Rectal smooth muscle tissue (tissue), 1 donor: ENCODE results near the gene C6orf89.

ENCODE experiments used
- H3K27ac ChIP-seq: one replicate; pipeline ENCODE4 v1.7.0; 2013; ENCODE audit warnings: low read depth, low read length, inconsistent platforms
- H3K27me3 ChIP-seq: one replicate; pipeline ENCODE4 v1.7.0; 2013; ENCODE audit warnings: low read length; ENCODE audit not compliant: control insufficient read depth, insufficient read depth
- H3K36me3 ChIP-seq: one replicate; pipeline ENCODE4 v1.7.0; 2013; ENCODE audit warnings: low read length; ENCODE audit not compliant: control insufficient read depth, insufficient read depth
- H3K4me1 ChIP-seq: one replicate; pipeline ENCODE4 v1.7.0; 2013; ENCODE audit warnings: low read length; ENCODE audit not compliant: control insufficient read depth, insufficient read depth
- H3K4me3 ChIP-seq: one replicate; pipeline ENCODE4 v1.7.0; 2013; ENCODE audit warnings: low read length
- H3K9ac ChIP-seq: one replicate; pipeline ENCODE4 v1.7.0; 2013; ENCODE audit warnings: low read length

The C6orf89 gene

DNA sequence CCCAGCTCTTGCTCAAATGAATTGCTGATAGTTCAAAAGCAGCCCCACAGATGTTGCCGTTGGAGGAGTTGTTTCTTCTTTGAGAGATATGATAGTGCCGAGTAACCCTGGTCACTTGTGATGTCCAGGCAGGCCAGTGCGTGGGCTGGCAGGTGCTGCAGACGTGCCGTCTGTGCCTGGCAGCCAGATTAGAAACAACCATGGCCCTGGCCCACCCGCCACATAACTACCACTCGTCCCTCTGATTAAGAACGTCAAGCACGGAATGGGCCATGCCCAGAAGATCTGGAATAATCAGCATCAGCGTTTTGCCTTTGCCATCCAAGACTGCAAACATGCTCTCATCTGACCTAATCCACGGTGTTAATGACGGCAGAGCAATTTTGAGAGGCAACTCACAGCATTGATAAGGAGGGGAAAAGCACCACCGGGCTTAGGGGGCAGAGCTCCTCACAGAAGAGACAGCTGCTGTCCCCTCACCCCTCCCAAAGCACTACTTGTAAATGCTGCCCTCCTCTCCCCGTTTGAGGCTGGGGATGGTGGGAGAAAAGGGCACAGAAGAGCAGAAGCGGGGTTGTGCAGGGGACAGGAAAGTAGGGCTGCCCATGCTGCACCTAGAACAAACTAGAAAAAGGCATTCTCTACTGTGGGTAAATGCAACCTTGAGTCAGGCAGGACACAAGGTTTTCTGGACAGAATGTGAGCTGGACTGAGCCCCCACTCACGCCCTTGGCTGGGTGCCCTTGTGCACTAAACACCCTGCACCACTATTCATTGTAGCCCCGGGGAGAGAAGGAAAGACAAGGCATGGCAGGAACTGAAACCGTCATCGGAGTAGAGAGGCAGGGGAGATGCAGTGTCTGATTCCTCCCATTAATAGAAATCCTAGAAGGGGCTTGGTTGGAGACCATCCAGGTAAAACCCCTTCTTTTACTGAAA is 41.3 kb upstream of the C6orf89 start:
- H3K4me1 ChIP-seq: no peaks in the 10 kb centered on the region
- no peak overlapping the region for H3K27ac ChIP-seq
- H3K27me3 ChIP-seq: peaks cover 6% of the 10 kb centered on the region
- H3K9ac ChIP-seq: no peak overlapping the region
- no peak overlapping the region for H3K4me3 ChIP-seq
- H3K36me3 ChIP-seq: no peaks in the 10 kb centered on the region

DNA sequence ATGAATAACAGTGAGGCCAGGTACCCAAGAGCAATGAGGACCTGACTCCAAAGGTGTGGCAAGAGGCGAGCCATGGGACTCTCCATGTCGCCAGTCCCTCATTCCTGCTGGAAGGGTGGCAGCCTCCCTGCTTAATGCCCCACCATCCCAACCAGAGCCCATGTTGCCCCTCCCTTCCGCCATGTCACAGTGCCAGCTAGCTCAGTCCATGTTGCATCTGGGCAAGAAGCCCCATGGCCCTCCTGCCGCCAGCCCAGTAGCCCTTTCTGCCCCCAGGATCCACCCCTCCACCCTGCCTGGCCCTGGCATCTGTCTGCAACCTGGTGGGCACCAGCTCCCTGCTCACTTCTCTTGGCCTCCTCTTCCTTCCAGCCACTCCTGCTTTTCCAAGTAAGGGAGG is 40.5 kb upstream of the C6orf89 start:
- no peak overlapping the region for H3K4me3 ChIP-seq
- no peak overlapping the region for H3K27ac ChIP-seq
- H3K36me3 ChIP-seq: no peaks in the 10 kb centered on the region
- no peaks in the 10 kb centered on the region for H3K4me1 ChIP-seq
- peaks cover 3% of the 10 kb centered on the region for H3K27me3 ChIP-seq
- H3K9ac ChIP-seq: no peak overlapping the region

DNA sequence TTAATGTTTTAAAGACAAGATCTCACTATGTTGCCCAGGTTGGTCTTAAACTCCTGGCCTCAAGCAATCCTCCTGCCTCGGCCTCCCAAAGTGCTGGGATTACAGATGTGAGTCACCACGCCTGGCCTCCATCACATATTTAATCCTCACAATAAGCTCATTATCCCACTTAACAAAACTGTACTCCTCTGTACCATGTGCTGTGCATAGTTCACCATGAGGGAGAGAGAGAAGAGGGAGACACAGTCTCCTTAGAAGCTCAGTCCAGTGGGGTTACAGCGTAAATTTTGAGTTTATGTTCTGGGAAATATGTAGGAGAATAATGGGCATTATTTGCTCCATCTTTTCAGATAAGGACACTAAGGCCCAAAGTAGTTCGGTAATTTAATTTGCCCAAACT is 38.6 kb upstream of the C6orf89 start:
- H3K4me3 ChIP-seq: no peak overlapping the region
- no peaks in the 10 kb centered on the region for H3K27me3 ChIP-seq
- H3K9ac ChIP-seq: no peak overlapping the region
- H3K4me1 ChIP-seq: peaks cover 5% of the 10 kb centered on the region
- H3K36me3 ChIP-seq: no peaks in the 10 kb centered on the region
- no peak overlapping the region for H3K27ac ChIP-seq

DNA sequence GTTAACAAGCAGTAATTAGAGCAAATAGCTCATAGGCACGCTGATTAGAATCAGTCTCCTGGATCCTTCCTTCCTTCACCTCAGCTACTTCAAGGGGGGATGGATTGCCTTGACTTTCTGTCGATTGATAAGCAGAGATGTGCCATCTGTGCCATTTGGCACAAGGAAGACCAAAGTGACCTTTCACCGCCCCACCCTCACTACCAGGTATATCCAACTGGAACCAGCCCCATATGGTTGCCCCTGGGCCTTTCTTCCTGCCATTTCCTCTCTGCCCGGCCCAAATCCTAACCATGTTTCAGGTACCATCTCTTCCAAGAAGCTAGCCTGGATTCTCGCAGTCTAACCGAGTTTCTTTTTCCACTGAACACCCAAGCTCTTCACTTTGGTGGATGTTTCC is 37.8 kb upstream of the C6orf89 start:
- H3K4me1 ChIP-seq: peaks cover 5% of the 10 kb centered on the region
- H3K4me3 ChIP-seq: no peak overlapping the region
- H3K36me3 ChIP-seq: no peaks in the 10 kb centered on the region
- H3K27ac ChIP-seq: no peak overlapping the region
- H3K27me3 ChIP-seq: no peaks in the 10 kb centered on the region
- H3K9ac ChIP-seq: no peak overlapping the region

DNA sequence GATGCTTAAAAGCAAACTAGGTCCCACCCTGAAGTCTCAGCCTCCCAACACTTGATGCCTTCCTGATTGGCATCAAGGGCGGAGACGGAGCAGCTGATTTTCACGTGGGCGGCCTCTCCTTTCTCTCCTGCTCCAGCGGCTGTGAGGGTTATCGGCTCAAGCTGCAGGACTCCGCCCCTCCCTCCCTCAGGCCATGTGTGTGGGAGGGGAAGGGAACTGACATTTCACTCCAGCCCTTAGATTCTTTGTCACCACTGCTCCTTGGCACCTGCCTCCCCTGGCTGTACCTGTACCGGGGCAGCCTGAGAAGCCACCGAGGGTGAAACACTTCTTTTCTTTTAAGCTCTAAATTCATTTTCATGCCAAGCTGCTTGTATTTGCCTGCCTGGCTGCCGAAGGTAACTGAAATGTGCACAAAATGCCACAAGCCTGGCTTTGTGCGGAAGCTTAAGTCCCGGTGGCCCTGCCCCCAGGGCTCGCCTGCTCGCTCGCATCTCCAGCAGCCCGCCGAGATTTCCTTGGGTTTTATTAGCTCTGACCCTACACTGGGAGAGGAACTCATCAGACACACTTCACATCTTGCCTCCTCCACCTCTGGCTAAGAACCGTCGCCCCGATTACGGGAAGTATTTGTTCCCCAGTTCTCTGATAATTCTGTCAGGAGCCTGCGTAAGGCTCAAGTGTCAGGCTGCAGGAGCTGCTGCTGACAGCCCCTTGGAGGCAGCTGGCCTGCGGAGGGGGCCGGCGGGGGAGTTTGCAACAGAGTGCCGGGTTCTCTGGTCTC is 36.9 kb upstream of the C6orf89 start:
- Histone ChIP-seq H3K9ac (no peak overlapping the region), H3K4me3 (no peak overlapping the region), H3K27ac (no peak overlapping the region), H3K4me1 (peaks cover 5% of the 10 kb centered on the region), H3K36me3 (no peaks in the 10 kb centered on the region), H3K27me3 (no peaks in the 10 kb centered on the region)

DNA sequence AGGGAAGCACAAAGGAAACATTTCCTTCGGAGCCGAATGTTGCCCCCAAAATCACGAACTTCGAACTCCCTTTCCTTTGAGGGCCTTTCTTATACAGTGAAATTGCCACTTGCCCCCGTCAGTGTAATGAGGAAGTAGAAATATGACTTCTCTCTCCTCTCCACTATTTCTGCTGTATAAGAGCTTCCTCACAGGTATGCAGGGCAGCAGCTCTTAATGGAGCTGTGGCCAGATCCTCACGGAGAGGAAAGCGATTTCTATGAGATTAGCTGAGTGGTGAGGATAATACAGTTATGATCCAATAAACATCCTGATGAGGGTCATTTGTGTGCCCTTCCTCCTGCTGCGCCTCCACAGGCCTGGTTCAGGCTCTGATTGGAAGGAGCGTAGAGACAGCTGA is 35.7 kb upstream of the C6orf89 start:
- H3K9ac ChIP-seq: no peak overlapping the region
- H3K4me1 ChIP-seq: peaks cover 5% of the 10 kb centered on the region
- H3K27me3 ChIP-seq: no peaks in the 10 kb centered on the region
- no peak overlapping the region for H3K4me3 ChIP-seq
- H3K27ac ChIP-seq: no peak overlapping the region
- H3K36me3 ChIP-seq: no peaks in the 10 kb centered on the region

DNA sequence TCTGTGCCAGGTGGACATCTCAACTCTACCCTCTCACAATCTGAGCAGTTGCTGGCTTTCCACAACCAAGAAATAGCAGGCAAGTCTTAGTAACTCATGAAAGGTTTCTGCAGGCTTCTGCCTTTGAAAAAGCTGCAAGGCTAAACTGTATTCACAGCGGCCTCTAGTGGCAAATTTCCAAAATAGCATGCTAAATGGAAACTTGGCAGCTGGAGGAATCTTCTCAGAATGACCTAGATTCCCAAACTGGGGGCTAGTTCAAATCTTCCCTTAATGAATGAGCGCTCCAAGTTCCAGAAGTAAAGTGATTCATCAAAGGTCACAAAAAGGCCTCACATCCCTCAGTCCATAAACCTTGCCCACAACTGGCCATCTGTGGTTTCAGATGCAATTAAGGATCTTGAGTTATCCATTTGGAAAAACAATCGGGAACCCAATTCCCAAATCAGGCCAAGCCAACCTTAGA is 34.6 kb upstream of the C6orf89 start:
- Histone ChIP-seq H3K36me3 (peaks cover 5% of the 10 kb centered on the region), H3K9ac (no peak overlapping the region), H3K27me3 (no peaks in the 10 kb centered on the region), H3K4me3 (no peak overlapping the region), H3K4me1 (peaks cover 5% of the 10 kb centered on the region), H3K27ac (peak overlapping the region; percentile 19)

DNA sequence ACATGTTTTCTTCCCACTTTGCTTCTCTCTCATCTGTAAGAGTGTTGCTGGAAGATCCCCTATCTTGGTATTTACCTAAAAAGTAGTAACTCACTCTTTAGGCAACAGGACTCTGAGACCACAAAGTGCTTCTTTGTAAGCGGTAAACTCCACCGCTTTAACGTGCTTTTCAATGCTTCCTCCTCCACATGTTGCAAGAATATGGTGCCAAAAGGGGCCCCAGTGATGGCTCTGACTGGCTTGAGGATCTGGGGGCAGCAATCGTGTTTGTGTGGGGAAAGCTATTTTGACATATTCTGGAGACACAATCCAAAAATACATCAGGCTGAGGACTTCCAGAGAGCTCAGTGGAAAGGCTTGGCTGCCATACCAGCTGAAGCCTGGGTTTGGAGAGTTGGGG is 34.1 kb upstream of the C6orf89 start:
- no peak overlapping the region for H3K9ac ChIP-seq
- H3K27me3 ChIP-seq: no peaks in the 10 kb centered on the region
- H3K36me3 ChIP-seq: peaks cover 5% of the 10 kb centered on the region
- H3K4me3 ChIP-seq: no peak overlapping the region
- H3K4me1 ChIP-seq: peaks cover 5% of the 10 kb centered on the region
- H3K27ac ChIP-seq: peak overlapping the region; percentile 19

DNA sequence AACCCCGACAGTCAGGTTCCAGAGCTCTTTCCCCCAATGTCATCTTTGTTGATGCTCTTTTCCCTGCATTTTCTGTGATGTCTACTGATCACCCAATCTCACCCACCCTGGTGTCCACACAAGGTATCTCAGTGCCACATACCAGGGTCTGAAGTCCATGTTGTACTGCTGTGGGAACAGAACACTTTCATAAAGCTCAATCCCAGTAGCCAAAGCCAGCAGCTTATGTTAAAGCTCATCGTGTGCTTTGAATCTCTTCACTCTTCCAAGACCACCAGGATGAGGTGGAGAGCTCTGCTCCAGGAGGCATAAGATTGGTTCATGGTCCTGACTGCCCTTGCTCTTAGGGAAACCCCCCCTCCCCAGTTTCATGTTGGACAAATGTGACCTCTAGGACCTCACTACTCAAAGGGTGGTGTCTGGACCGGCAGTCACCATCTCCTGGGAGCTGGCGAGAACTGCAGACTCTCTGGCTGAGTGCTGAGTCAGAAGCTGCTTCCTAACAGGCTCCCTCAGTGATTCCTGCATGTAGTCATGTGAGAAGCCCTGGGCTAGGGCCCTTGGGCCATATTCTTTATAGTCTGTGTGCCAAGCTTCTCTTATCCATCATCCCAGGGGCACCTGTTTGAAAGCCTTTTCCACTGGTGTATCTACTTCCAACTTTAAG is 33.1 kb upstream of the C6orf89 start:
- Histone ChIP-seq H3K9ac (no peak overlapping the region), H3K4me3 (no peak overlapping the region), H3K4me1 (peaks cover 5% of the 10 kb centered on the region), H3K27ac (no peak overlapping the region), H3K27me3 (no peaks in the 10 kb centered on the region), H3K36me3 (peaks cover 5% of the 10 kb centered on the region)

DNA sequence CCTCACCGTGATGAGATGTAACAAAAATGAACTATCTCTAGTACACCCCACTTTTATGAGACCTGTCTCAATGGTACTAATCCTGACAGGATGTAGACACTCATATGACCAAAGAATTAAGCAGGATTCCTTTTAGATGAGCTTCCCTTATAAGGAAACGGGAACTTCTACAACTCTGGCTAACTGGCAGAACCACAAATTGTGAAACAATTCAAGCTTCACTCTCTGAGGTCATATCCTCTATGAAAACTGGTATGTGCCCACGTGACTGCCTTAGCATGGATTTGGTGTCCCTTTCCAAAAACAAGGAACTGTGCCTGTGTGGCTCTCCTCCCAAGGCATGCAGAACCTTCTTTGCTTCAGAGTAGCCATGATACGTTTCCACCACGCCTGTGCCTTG is 32.4 kb upstream of the C6orf89 start:
- peaks cover 5% of the 10 kb centered on the region for H3K4me1 ChIP-seq
- H3K27me3 ChIP-seq: no peaks in the 10 kb centered on the region
- H3K4me3 ChIP-seq: no peak overlapping the region
- H3K27ac ChIP-seq: no peak overlapping the region
- H3K36me3 ChIP-seq: peaks cover 5% of the 10 kb centered on the region
- no peak overlapping the region for H3K9ac ChIP-seq

DNA sequence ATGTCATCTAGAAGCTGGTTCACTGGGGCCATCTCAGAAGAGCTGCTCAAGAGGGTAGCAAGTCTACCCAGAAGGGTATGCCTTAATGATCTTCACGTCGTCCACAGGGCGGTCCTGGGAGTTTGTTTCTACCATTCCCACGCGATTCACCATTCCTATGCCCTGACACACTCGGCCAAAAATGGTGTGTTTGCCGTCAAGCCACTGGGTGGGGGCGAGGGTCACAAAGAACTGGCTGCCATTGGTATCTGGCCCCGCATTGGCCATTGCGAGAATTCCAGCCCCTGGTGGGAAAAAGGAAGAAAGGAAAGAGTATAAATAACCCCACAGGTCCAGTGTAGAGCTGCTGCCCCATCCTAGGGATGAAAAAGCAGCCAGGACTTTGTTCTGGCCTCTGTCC is 30.0 kb upstream of the C6orf89 start:
- Histone ChIP-seq H3K4me1 (peaks cover 5% of the 10 kb centered on the region), H3K4me3 (no peak overlapping the region), H3K36me3 (peaks cover 5% of the 10 kb centered on the region), H3K27ac (no peak overlapping the region), H3K27me3 (no peaks in the 10 kb centered on the region), H3K9ac (no peak overlapping the region)

DNA sequence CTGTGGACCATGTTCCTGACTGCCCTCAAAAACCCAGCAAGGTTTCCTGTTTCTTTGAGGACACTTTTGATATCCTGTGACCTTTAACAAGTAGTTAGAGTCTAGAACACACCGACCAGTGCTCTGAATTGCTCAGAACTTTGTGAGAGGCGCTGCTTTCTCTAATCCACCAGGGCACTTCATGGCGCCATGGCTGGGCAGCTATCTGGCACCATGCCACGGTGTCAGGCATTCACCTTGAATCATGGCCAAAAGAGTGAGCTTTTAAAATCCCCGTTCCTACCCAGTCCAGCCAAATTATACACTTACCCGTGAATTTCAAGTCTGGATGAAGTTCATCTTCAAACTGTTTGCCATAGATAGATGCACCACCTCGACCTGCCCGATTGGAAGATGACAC is 29.5 kb upstream of the C6orf89 start:
- no peak overlapping the region for H3K4me3 ChIP-seq
- no peak overlapping the region for H3K9ac ChIP-seq
- H3K4me1 ChIP-seq: peaks cover 4% of the 10 kb centered on the region
- no peak overlapping the region for H3K27ac ChIP-seq
- H3K27me3 ChIP-seq: no peaks in the 10 kb centered on the region
- peaks cover 5% of the 10 kb centered on the region for H3K36me3 ChIP-seq
